Heart right ventricle (tissue), 16 donors: ENCODE data around the gene CNDP1. TPM values are rescaled to one million over a fixed set of nuclear protein-coding genes. Genes with fewer than 3 reads are reported as not detected.
A peak's percentile ranks its signal among the peaks of the same experiment; 100 is the strongest.

Experiments
- ATAC-seq, 8 donors: fragments of 200-7000 bp; cut with Tn5 transposase; one replicate each; pipeline ENCODE4 v1.9.1; 2020; ENCODE audit warnings: mild to moderate bottlenecking in 8 of 8, moderate library complexity in 8 of 8, moderate number of reproducible peaks in 1 of 8
- DNase-seq, 2 donors: peaks; one replicate each; pipeline ENCODE4 v3.0.0-alpha.2; 2020
- H3K27ac ChIP-seq, 10 donors: fragments of 200-600 bp; sonication (generic) in 2 of 10; one replicate each; pipeline versions ENCODE4 v1.5.0 to v1.8.0; 2020 to 2022; ENCODE audit warnings: mild to moderate bottlenecking in 3 of 10
- H3K27me3 ChIP-seq, 7 donors: fragments of 200-600 bp; one replicate each; pipeline ENCODE4 v1.8.0; 2021 to 2022; ENCODE audit warnings: mild to moderate bottlenecking in 2 of 7
- H3K36me3 ChIP-seq, 9 donors: fragments of 200-600 bp; sonication (generic) in 1 of 9; one replicate each; pipeline versions ENCODE4 v1.5.0 to v1.8.0; 2020 to 2022; ENCODE audit warnings: mild to moderate bottlenecking in 2 of 9
- H3K4me1 ChIP-seq, 9 donors: fragments of 200-600 bp; sonication (generic) in 1 of 9; one replicate each; pipeline versions ENCODE4 v1.5.0 to v1.8.0; 2020 to 2022; ENCODE audit warnings: mild to moderate bottlenecking in 4 of 9
- H3K4me3 ChIP-seq, 10 donors: fragments of 200-600 bp; sonication (generic) in 2 of 10; one replicate each; pipeline versions ENCODE4 v1.5.0 to v1.8.0; 2020 to 2022; ENCODE audit warnings: mild to moderate bottlenecking in 7 of 10, moderate library complexity in 2 of 10
- H3K9me3 ChIP-seq, 11 donors: fragments of 200-600 bp in 10 of 11; sonication (generic) in 2 of 11; one replicate each; pipeline versions ENCODE4 v1.5.0 to v1.8.0; 2013 to 2022; ENCODE audit warnings: mild to moderate bottlenecking in 2 of 11, control low read depth in 1 of 11, moderate library complexity in 1 of 11
- CTCF ChIP-seq, 9 donors: fragments of 200-600 bp; sonication (generic) in 2 of 9; IDR thresholded peaks; one replicate each; pipeline versions ENCODE4 v1.5.0 to v1.8.0; 2021 to 2022; ENCODE audit warnings: antibody characterized with exemption in 9 of 9, mild to moderate bottlenecking in 5 of 9, moderate library complexity in 1 of 9
- WGBS, 2 donors: extraction: QIAGEN DNeasy Blood & Tissue Kit; methylation state at CpG; one replicate each; pipeline ENCODE4 v1.1.7; 2013; ENCODE audit warnings: inconsistent platforms in 1 of 2; 5-methylcytosine and 5-hydroxymethylcytosine counted together
- intact Hi-C, 10 donors: fragments of 100-400 bp; cut with DNase I; formaldehyde crosslinking; loops; one replicate each; pipeline versions ENCODE4 v1.11.1 to v1.14.2; 2022
- polyA plus RNA-seq, 2 donors: library from polyadenylated mRNA; stranded (reverse); fragments of 200-250 nt; gene quantifications; one replicate each; pipeline ENCODE4 v1.2.3, GENCODE V29; 2013
- total RNA-seq, 10 donors: library from RNA; stranded (reverse); fragmentation: NEBNext Ultra II Directional in 3 of 10; extraction: Animal tissue kit (Norgen Biotek cat#: 25700) in 3 of 10; gene quantifications; one replicate each; pipeline versions ENCODE4 v1.2.1 to v1.2.4, GENCODE V29; 2021 to 2023
- donor health status: Arrhythmogenic right ventricular cardiomyopathy.
- donor health status: ischemic (EF 13 %, LVEDD 7.1; RV severe dilation, severe dysfunction).
- donor health status: healthy with polysubstance abuse.
- donor health status: DM: no; HTN: yes; CAD: no.
- donor health status: DM: no; HTN: no; CAD: no.
- donor health status: ischemic (EF 25% LVEDD 6.9; RV normal size, moderate dysfunction).
- donor health status: ischemic (EF 25% LVEDD 5.7; RV mildly dilated, moderate dysfunction).
- donor health status: healthy.
- donor health status: DM: yes; HTN: yes; CAD: no.
- donor health status: Ischemic cardiomyopathy.
- donor health status: ischemic (EF 35%, LVEDD 5.7; RV mildly dilated, moderate dysfunction).
- donor health status: nonischemic (EF 11% LVEDD 7.7; RV severe dilation, severe dysfunction).
- donor health status: DM: yes; HTN: yes; CAD: no.
- donor health status: PGD.
- donor health status: ischemic (EF 29% LVEDD 5.4; RV normal size, mild dysfunction).
- donor health status: nonischemic (EF 23%, LVEDD 6.1; RV moderate dilation, normal function).

CNDP1 gene
- total and polyA plus RNA-seq, 12 donors = 0.11 to 0.12 TPM; not detected in 10

DNA sequence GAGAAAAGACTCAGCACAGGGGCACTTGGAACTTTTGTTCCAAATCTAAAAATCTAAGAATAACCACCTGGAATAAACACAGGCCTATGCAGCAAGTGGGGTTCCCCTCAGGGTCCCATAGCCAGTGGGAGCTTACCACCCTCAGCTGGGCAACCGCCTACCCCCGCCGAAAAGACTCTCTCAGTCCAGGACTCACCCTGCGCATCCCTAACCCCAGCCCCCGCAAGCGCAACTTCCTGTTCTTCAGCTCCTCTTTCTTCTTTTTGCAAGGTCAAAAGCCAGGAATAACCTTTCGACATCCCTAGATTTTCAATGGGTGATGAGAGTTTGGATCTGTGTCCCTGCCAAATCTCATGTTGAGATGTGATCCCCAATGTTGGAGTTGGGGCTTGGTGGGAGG lies 13.6 kb downstream of the CNDP1 start:
- H3K36me3 ChIP-seq = no peaks in the 10 kb centered on the region
- DNase-seq = no peak
- intact Hi-C loops = loop anchor here in 7 of 10 donors (1.0 to 10.0 kb wide), 5 partner anchors 51 to 353 kb away; partner anchors contain the start of gene CNDP2 (in 6 of the 7)
- H3K27ac ChIP-seq = peak overlapping the region; percentile 67 to 93 (median 86)
- H3K9me3 ChIP-seq = peaks cover 0 to 24% (median 11%) of the 10 kb centered on the region in 11 donors
- no peaks in the 10 kb centered on the region for H3K27me3 ChIP-seq
- no peak for TF ChIP-seq CTCF (IDR thresholded peaks at IDR 0.05)
- ATAC-seq = no peak
- WGBS, 2 donors = 97 to 98% methylated on average over 7 of the region's 7 CpGs
- H3K4me3 ChIP-seq = no peak overlapping the region
- H3K4me1 ChIP-seq = peaks cover 7 to 51% (median 26%) of the 10 kb centered on the region in 9 donors

GRCh38 chr18:74549591-74550104 lies 15.3 kb downstream of the CNDP1 start:
- no peak for ATAC-seq
- WGBS, 2 donors = 98 to 100% methylated on average over 1 of the region's 1 CpG

DNA sequence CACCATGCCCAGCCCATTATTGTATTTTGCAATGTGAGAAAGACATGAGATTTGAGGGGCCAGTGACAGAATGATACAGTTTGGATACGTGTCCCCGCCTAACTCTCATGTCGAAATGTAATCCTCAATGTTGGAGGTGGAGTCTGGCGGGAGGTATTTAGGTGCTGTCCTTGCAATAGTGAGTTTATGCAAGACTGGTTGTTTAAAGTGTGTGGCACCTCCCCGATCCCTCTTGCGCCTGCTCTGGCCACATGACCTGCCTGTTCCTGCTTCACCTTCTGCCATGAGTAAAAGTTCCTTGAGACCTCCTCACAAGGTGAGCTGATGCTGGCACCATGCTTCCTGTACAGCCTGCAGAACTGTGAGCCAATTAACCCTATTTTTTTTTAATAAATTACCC lies 16.6 kb downstream of the CNDP1 start:
- Histone ChIP-seq H3K27me3 (no peaks in the 10 kb centered on the region), H3K9me3 (peaks cover 0 to 24% (median 11%) of the 10 kb centered on the region in 11 donors), H3K27ac (no peak overlapping the region), H3K36me3 (no peaks in the 10 kb centered on the region), H3K4me1 (peaks cover 3 to 31% (median 26%) of the 10 kb centered on the region in 9 donors), H3K4me3 (no peak overlapping the region)
- no peak for DNase-seq
- no peak for ATAC-seq
- no peak for TF ChIP-seq CTCF (IDR thresholded peaks at IDR 0.05)
- WGBS, 2 donors = 96 to 98% methylated on average over 6 of the region's 6 CpGs
- intact Hi-C loops = loop anchor here in 8 of 10 donors (5.0 to 10.0 kb wide), 4 partner anchors 184 to 356 kb away; no protein-coding TSS in a partner anchor

More at GRCh38 chr18:74549591-74550104, 15.3 kb downstream of the CNDP1 start:
- DNase-seq = no peak
- Histone ChIP-seq H3K36me3 (no peaks in the 10 kb centered on the region), H3K4me1 (peaks cover 7 to 44% (median 26%) of the 10 kb centered on the region in 9 donors), H3K27ac (no peak overlapping the region), H3K4me3 (no peak overlapping the region), H3K9me3 (peaks cover 0 to 24% (median 11%) of the 10 kb centered on the region in 11 donors), H3K27me3 (no peaks in the 10 kb centered on the region)
- TF ChIP-seq CTCF (IDR thresholded peaks at IDR 0.05) = no peak
- intact Hi-C loops = loop anchor here in 8 of 10 donors (5.0 to 10.0 kb wide), 6 partner anchors 52 to 355 kb away; partner anchors contain the start of gene CNDP2 (in 3 of the 8)

- Histone ChIP-seq H3K36me3 (no peaks in the 10 kb centered on the region), H3K4me1 (peaks cover 1 to 25% (median 21%) of the 10 kb centered on the region in 9 donors), H3K4me3 (no peak overlapping the region), H3K9me3 (peaks cover 0 to 24% (median 11%) of the 10 kb centered on the region in 11 donors), H3K27ac (no peak overlapping the region), H3K27me3 (no peaks in the 10 kb centered on the region)
- no peak for TF ChIP-seq CTCF (IDR thresholded peaks at IDR 0.05)
- 48 to 51% methylated on average over 3 of the region's 3 CpGs for WGBS, 2 donors
- no peak for DNase-seq
- no peak for ATAC-seq
- intact Hi-C loops = loop anchor here in 8 of 10 donors (5.0 to 10.0 kb wide), 4 partner anchors 184 to 357 kb away; no protein-coding TSS in a partner anchor
Measured at GRCh38 chr18:74551452-74551851, 17.2 kb downstream of the CNDP1 start.
